ENCODE results near the gene AKT3.
"Not testable (repeated sequence)": the region's sequence is repeated elsewhere in the genome, so short reads cannot be mapped to it uniquely, and the experiment has no call there.

The AKT3 gene

DNA sequence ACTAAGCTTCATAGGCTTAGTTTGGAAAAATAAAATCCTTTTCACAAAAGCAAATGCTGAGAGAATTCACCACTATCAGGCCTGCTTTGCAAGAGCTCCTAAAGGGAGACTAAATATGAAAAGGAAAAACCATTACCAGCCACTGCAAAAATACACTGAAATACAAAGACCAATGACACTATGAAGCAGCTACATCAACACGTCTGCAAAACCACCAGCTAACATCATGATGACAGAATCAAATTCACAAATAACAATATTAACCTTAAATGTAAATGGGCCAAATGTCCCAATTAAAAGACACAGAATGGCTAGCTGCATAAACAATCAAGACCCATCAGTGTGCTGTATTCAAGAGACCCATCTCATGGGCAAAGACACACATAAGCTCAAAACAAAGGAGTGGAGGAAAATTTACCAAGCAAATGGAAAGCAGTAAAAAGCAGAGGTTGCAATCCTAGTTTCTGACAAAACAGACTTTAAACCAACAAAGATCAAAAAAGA, 28.8 kb downstream of the AKT3 start:
- H3K9me3 Mint-ChIP-seq: peaks cover 45% of the 10 kb centered on the region
- DNase-seq (ENCODE audit: low spot score): no peak
- peaks cover 35% of the 10 kb centered on the region for H3K36me3 Mint-ChIP-seq (ENCODE audit: low read depth)
- no peaks in the 10 kb centered on the region for H3K27me3 Mint-ChIP-seq (ENCODE audit: low read depth)
- H3K4me1 Mint-ChIP-seq (ENCODE audit: low read depth): peaks cover 2% of the 10 kb centered on the region
- H3K4me3 Mint-ChIP-seq: no peak overlapping the region
- no peak overlapping the region for H3K27ac Mint-ChIP-seq

DNA sequence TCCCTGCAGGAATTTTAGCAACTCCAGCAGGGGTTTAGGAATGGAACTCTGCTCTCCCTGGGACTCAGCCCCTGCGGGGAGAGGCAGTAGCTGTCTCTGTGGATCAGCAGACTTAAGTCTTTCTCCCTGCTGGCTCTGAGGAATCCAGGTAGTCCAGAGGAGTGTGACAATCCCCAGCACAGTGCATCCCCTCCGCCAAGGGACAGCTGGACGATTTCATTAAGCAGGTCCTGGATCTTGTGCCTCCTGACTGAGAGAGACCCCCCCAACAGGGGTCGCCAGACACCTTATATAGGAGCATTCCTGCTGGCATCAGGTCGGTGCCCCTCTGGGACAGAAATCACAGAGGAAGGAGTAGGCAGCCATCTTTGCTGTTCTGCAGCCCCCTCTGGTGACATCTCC, 30.6 kb downstream of the AKT3 start:
- Mint-ChIP-seq H3K27me3 (ENCODE audit: low read depth) (no peaks in the 10 kb centered on the region), H3K4me3 (no peak overlapping the region), H3K9me3 (peaks cover 48% of the 10 kb centered on the region), H3K27ac (no peak overlapping the region), H3K36me3 (ENCODE audit: low read depth) (peaks cover 35% of the 10 kb centered on the region), H3K4me1 (ENCODE audit: low read depth) (peaks cover 2% of the 10 kb centered on the region)
- DNase-seq (ENCODE audit: low spot score): no peak

DNA sequence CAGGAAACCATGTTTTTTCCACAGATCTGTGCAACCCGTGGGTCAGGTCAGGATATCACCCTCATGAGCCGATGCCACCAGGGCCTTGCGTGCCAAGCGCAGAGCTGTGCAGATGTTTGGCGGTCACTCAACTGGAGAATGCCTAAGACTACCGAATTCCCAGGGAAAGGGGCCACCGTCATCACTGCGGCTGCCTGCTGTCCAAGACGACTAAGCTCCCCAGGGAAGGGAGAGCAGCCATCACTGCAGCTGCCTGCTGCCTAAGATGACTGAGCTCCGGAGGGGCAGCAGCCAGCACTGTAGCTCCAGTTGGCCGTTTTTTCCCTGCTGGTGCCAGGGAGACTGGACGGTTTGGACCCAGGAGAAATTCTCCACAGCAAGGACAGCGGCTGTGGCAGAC, 31.1 kb downstream of the AKT3 start:
- Mint-ChIP-seq H3K4me1 (ENCODE audit: low read depth) (peaks cover 2% of the 10 kb centered on the region), H3K4me3 (no peak overlapping the region), H3K36me3 (ENCODE audit: low read depth) (peaks cover 32% of the 10 kb centered on the region), H3K9me3 (peaks cover 44% of the 10 kb centered on the region), H3K27ac (no peak overlapping the region), H3K27me3 (ENCODE audit: low read depth) (no peaks in the 10 kb centered on the region)
- DNase-seq (ENCODE audit: low spot score): no peak

GRCh38 chr1:243814718-243815117, 35.3 kb downstream of the AKT3 start:
- no peak for DNase-seq (ENCODE audit: low spot score)
- peaks cover 23% of the 10 kb centered on the region for H3K9me3 Mint-ChIP-seq
- no peak overlapping the region for H3K4me3 Mint-ChIP-seq
- no peaks in the 10 kb centered on the region for H3K4me1 Mint-ChIP-seq (ENCODE audit: low read depth)
- no peak overlapping the region for H3K27ac Mint-ChIP-seq
- no peaks in the 10 kb centered on the region for H3K27me3 Mint-ChIP-seq (ENCODE audit: low read depth)
- H3K36me3 Mint-ChIP-seq (ENCODE audit: low read depth): peaks cover 14% of the 10 kb centered on the region

GRCh38 chr1:243807346-243807745, 42.7 kb downstream of the AKT3 start:
- not testable (repeated sequence) for H3K27me3 Mint-ChIP-seq (ENCODE audit: low read depth); H3K4me3 Mint-ChIP-seq; DNase-seq (ENCODE audit: low spot score); H3K36me3 Mint-ChIP-seq (ENCODE audit: low read depth); H3K27ac Mint-ChIP-seq
- Mint-ChIP-seq H3K4me1 (ENCODE audit: low read depth) (peaks cover 28% of the 10 kb centered on the region), H3K9me3 (peaks cover 11% of the 10 kb centered on the region)

DNA sequence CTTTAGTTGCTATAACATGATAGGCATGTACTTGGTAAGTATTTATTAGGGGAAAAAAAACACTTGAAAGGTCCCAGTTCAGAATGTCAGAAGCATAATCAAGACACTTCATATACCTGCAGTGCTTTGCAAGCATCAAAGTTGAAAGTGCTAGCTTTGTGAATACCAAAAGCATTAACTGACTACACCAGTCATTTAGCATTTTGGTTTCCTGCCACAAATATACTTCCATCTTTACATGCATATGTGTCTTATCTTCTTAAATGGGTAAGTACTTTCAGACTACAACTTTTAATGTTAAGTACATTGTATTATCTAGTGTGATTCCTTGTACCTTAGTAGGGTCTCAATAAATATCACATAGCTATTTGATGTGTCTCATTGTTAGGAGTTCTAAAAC, 43.7 kb downstream of the AKT3 start:
- Mint-ChIP-seq H3K9me3 (peaks cover 9% of the 10 kb centered on the region), H3K27me3 (ENCODE audit: low read depth) (no peaks in the 10 kb centered on the region), H3K27ac (no peak overlapping the region), H3K4me3 (no peak overlapping the region), H3K36me3 (ENCODE audit: low read depth) (peaks cover 7% of the 10 kb centered on the region), H3K4me1 (ENCODE audit: low read depth) (peaks cover 30% of the 10 kb centered on the region)
- no peak for DNase-seq (ENCODE audit: low spot score)

GRCh38 chr1:243802736-243803135, 47.3 kb downstream of the AKT3 start:
- Mint-ChIP-seq H3K4me1 (ENCODE audit: low read depth) (peaks cover 28% of the 10 kb centered on the region), H3K4me3 (no peak overlapping the region)

GRCh38 chr1:243801378-243801777, 48.7 kb downstream of the AKT3 start:
- no peak for DNase-seq (ENCODE audit: low spot score)
- Mint-ChIP-seq H3K9me3 (no peaks in the 10 kb centered on the region), H3K27ac (no peak overlapping the region), H3K27me3 (ENCODE audit: low read depth) (no peaks in the 10 kb centered on the region), H3K36me3 (ENCODE audit: low read depth) (peaks cover 3% of the 10 kb centered on the region), H3K4me3 (no peak overlapping the region), H3K4me1 (ENCODE audit: low read depth) (peaks cover 21% of the 10 kb centered on the region)

More at GRCh38 chr1:243802736-243803135, 47.3 kb downstream of the AKT3 start:
- peaks cover 3% of the 10 kb centered on the region for H3K36me3 Mint-ChIP-seq (ENCODE audit: low read depth)
- no peaks in the 10 kb centered on the region for H3K27me3 Mint-ChIP-seq (ENCODE audit: low read depth)
- no peak for DNase-seq (ENCODE audit: low spot score)
- no peaks in the 10 kb centered on the region for H3K9me3 Mint-ChIP-seq
- no peak overlapping the region for H3K27ac Mint-ChIP-seq

DNA sequence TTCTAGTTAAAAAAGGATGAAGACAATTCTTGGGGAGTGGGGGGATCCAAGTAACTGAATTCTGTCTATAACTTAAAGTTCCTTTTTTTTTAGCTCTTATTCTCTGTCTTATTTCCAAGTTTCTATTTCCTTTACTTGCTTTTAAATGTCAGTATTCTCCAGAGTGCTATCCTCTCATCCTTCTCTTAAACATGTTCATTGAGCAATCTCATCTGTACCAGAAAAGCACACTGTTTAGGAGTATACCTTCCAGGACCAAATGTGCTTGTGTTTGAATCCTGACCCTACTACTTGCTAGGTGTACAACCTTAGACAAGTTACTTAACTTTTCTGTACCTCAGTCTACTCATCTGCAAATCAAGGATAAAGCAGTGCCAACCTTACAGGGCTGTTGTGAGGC, 50.1 kb downstream of the AKT3 start:
- Mint-ChIP-seq H3K4me3 (no peak overlapping the region), H3K27ac (no peak overlapping the region), H3K36me3 (ENCODE audit: low read depth) (peaks cover 2% of the 10 kb centered on the region), H3K4me1 (ENCODE audit: low read depth) (peaks cover 16% of the 10 kb centered on the region), H3K27me3 (ENCODE audit: low read depth) (no peaks in the 10 kb centered on the region), H3K9me3 (no peaks in the 10 kb centered on the region)
- DNase-seq (ENCODE audit: low spot score): no peak

DNA sequence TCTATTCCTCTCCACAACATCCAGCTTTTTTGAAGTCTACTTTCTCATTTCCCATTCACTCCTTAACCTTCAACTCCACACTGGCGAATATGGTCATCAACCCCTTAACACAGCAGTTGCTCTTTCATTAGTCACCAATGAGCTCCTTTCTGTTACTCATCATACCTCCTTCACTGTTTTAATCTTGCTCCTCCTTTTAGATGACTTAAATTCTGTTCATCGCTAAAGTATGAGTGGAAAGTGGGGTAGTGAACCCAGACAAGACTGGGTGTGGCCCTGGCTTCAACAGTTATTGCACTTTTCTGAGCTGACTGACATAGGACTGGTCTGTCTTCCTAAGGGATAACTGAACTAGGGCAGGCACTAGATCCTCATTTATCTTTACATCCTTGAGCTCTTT, 51.3 kb downstream of the AKT3 start:
- peaks cover 2% of the 10 kb centered on the region for H3K36me3 Mint-ChIP-seq (ENCODE audit: low read depth)
- H3K9me3 Mint-ChIP-seq: no peaks in the 10 kb centered on the region
- no peak overlapping the region for H3K4me3 Mint-ChIP-seq
- H3K27me3 Mint-ChIP-seq (ENCODE audit: low read depth): no peaks in the 10 kb centered on the region
- H3K4me1 Mint-ChIP-seq (ENCODE audit: low read depth): peaks cover 13% of the 10 kb centered on the region
- no peak overlapping the region for H3K27ac Mint-ChIP-seq
- no peak for DNase-seq (ENCODE audit: low spot score)

DNA sequence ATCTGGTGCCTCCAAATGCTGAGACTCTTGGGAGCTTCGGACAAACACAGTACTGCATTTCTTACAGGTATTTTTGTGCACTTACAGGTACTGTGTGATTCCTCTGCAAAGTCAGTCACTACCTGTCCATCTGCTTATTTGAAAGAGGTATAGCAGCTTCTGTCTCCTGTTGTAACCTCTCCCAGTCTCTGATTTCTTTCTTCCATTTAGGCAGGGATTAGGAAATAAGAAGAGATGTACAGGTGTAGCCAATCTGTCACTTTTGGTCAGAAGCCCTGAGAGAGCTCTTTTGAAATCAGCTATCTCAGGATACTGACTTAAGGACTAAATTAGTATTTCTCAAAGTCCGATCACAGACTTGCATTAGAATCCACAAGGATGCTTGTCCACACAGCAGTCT, 54.0 kb downstream of the AKT3 start:
- no peak overlapping the region for H3K4me3 Mint-ChIP-seq
- H3K27ac Mint-ChIP-seq: no peak overlapping the region
- no peaks in the 10 kb centered on the region for H3K9me3 Mint-ChIP-seq
- no peak for DNase-seq (ENCODE audit: low spot score)
- no peaks in the 10 kb centered on the region for H3K36me3 Mint-ChIP-seq (ENCODE audit: low read depth)
- no peaks in the 10 kb centered on the region for H3K27me3 Mint-ChIP-seq (ENCODE audit: low read depth)
- peaks cover 11% of the 10 kb centered on the region for H3K4me1 Mint-ChIP-seq (ENCODE audit: low read depth)

GRCh38 chr1:243793298-243793697, 56.7 kb downstream of the AKT3 start:
- no peak for DNase-seq (ENCODE audit: low spot score)
- Mint-ChIP-seq H3K27ac (no peak overlapping the region), H3K9me3 (no peaks in the 10 kb centered on the region)

DNA sequence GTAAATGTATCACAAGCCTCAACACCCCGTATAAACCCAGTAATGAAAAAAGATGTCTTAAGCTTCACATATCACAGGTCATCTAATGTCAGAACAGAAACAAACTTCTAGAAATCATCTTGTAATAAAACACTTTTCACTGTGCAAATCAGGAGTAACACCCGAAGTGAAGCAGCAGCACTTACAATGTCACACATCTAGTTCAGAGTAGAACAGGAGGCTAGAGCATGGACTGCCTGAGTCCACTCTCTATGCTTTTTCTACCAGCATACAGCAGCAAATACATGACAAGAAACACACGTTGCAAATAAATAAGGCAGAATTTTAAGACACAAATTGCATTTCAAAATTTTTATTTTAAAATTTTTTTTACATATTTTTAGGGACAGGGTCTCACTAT, 57.2 kb downstream of the AKT3 start:
- Mint-ChIP-seq H3K36me3 (ENCODE audit: low read depth) (no peaks in the 10 kb centered on the region), H3K27ac (no peak overlapping the region), H3K4me1 (ENCODE audit: low read depth) (peaks cover 10% of the 10 kb centered on the region), H3K9me3 (no peaks in the 10 kb centered on the region), H3K4me3 (no peak overlapping the region), H3K27me3 (ENCODE audit: low read depth) (no peaks in the 10 kb centered on the region)
- no peak for DNase-seq (ENCODE audit: low spot score)

More at GRCh38 chr1:243793298-243793697, 56.7 kb downstream of the AKT3 start:
- Mint-ChIP-seq H3K4me3 (no peak overlapping the region), H3K36me3 (ENCODE audit: low read depth) (no peaks in the 10 kb centered on the region), H3K27me3 (ENCODE audit: low read depth) (no peaks in the 10 kb centered on the region), H3K4me1 (ENCODE audit: low read depth) (peaks cover 10% of the 10 kb centered on the region)

- Mint-ChIP-seq H3K36me3 (ENCODE audit: low read depth) (no peaks in the 10 kb centered on the region), H3K27ac (no peak overlapping the region), H3K4me3 (no peak overlapping the region), H3K9me3 (no peaks in the 10 kb centered on the region), H3K27me3 (ENCODE audit: low read depth) (no peaks in the 10 kb centered on the region), H3K4me1 (ENCODE audit: low read depth) (peaks cover 10% of the 10 kb centered on the region)
- DNase-seq (ENCODE audit: low spot score): no peak
Observed at GRCh38 chr1:243792401-243792800, 57.6 kb downstream of the AKT3 start.

DNA sequence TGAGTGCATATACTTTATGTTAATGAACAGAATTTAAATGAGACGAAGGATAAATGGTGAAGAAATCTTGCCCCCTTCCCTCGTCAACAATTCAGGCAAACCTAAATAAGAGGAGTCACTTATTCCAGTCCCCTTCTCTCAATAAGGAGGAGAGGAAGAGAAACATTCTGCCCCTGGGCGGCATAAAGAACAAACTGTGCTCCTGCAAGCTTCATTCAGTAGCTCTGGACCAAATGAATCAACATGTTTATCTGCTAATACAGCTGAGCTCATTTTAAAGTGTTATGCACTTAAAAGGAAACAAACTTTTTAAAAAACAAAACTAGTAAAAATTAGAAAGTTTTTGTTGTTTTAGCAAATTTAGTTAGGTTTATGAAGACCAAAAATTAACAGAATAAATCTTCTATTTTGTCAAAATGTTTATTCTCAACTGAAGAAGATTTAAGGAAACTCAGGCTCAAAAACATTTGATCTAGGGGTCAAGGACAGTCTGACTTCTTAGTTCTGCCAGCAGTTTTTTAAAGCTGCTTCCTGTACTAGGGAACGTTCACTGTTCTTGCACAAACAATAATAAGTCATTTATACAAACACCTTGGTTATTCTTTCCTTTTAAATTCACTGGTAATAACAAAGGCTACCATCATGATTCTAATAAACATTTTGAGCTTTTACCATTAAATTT, 58.3 kb downstream of the AKT3 start:
- H3K9me3 Mint-ChIP-seq: no peaks in the 10 kb centered on the region
- no peak overlapping the region for H3K4me3 Mint-ChIP-seq
- no peaks in the 10 kb centered on the region for H3K27me3 Mint-ChIP-seq (ENCODE audit: low read depth)
- H3K36me3 Mint-ChIP-seq (ENCODE audit: low read depth): no peaks in the 10 kb centered on the region
- no peak for DNase-seq (ENCODE audit: low spot score)
- peaks cover 10% of the 10 kb centered on the region for H3K4me1 Mint-ChIP-seq (ENCODE audit: low read depth)
- H3K27ac Mint-ChIP-seq: no peak overlapping the region

All from T-helper 2 cell treated with Interferon-gamma antibody and Interleukin-4, amounts not matched to agents 5 μg/mL and 100 μg/mL, for 36 hours (primary cell).